ENCODE data around the gene PSMD9. TPM values are rescaled to one million over a fixed set of nuclear protein-coding genes. Genes with fewer than 3 reads are reported as not detected.

The PSMD9 gene
- total and polyA plus RNA-seq, 10 of the 15 experiments (the other 5 are each of a cell fraction or from before 2014, with no cell fraction given), result 14.6 to 152 (median 58.1) TPM

DNA sequence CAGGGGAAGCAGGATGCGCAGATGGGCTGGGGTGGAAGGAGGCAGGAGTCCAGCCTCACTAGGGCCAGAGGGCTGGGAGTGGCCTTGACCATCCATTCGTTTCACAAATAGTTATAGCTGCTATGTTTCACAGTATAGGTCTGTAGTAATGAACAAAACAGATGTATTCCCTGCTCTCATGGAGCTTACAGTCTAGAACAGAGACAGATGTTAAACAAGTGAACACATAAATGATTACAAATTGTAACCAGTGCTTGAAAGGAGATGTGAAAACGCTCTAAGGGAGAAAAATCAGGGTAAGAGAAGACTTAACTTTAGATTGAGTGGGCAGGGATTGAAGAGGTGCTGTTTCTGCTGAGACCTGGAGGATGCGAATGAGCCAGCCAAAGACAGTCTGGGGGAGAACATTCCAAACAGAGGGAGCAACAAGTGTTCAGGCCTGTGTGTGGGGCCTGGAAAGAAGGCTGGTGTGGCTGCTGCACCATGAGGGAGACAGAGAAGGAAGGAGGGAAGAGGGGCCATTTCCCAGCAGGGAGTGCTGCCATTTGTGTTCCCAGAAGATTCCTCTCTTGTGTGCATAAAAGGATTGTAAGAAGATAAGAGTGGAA is 44.4 kb downstream of the PSMD9 start:
- BruUV-seq (replicated peaks), result no TSS peak
- ChIA-PET RAD21 (ENCODE audit: unreplicated experiment) (no interaction called here), CTCF (no interaction called here), POLR2A (no interaction called here), SMC1A (ENCODE audit: uncharacterized antibody, unreplicated experiment) (no interaction called here)
- Histone ChIP-seq H3K4me1 (ENCODE audit: control insufficient read depth, insufficient read depth, low read length) (peaks cover under 1% of the 10 kb centered on the region; the same call in 1 of the 2 replicates), H3K36me3 (ENCODE audit: control insufficient read depth in 2 of 2, insufficient read depth in 2 of 2, low read length in 1 of 2) (no peaks in the 10 kb centered on the region), H4K20me1 (ENCODE audit: control insufficient read depth, insufficient read depth) (no peaks in the 10 kb centered on the region; the same call in 1 of the 2 replicates), H3K27ac (ENCODE audit: control insufficient read depth, insufficient read depth) (no peak overlapping the region), H3K27me3 (replicated peaks in 1 of 2; ENCODE audit: control insufficient read depth in 2 of 2, insufficient read depth in 2 of 2, low read length in 1 of 2) (no peaks in the 10 kb centered on the region), H3K4me2 (ENCODE audit: control insufficient read depth, insufficient read depth) (no peak overlapping the region), H3K9me3 (replicated peaks; ENCODE audit: control insufficient read depth, insufficient read depth, low read length) (no peaks in the 10 kb centered on the region; the same call in 2 of the 3 replicates), H3K79me2 (ENCODE audit: control insufficient read depth, insufficient read depth, low read length) (no peaks in the 10 kb centered on the region), H3K4me3 (no peak overlapping the region), H2AFZ (ENCODE audit: control insufficient read depth, low read depth, low read length) (no peak overlapping the region), H3K9ac (ENCODE audit: control insufficient read depth, insufficient read depth, low read length) (no peak overlapping the region)
- in situ Hi-C loops (cut with MboI) (no loop called here), intact Hi-C loops (cut with micrococcal nuclease; ENCODE audit: unreplicated experiment) (no loop called here)
- DNase-seq (ENCODE audit: low read depth, low spot score), result no peak
- no peak for FAIRE-seq
- ATAC-seq, result no peak
- 58% methylated on average over 4 of the region's 4 CpGs for WGBS (ENCODE audit: insufficient coverage, insufficient replicate concordance, low lambda C conversion rate, missing lambda C conversion rate)
- TF ChIP-seq, protein P1, sequence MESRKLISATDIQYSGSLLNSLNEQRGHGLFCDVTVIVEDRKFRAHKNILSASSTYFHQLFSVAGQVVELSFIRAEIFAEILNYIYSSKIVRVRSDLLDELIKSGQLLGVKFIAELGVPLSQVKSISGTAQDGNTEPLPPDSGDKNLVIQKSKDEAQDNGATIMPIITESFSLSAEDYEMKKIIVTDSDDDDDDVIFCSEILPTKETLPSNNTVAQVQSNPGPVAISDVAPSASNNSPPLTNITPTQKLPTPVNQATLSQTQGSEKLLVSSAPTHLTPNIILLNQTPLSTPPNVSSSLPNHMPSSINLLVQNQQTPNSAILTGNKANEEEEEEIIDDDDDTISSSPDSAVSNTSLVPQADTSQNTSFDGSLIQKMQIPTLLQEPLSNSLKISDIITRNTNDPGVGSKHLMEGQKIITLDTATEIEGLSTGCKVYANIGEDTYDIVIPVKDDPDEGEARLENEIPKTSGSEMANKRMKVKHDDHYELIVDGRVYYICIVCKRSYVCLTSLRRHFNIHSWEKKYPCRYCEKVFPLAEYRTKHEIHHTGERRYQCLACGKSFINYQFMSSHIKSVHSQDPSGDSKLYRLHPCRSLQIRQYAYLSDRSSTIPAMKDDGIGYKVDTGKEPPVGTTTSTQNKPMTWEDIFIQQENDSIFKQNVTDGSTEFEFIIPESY (IDR thresholded peaks at IDR 0.05), result no peak
- TF ChIP-seq, protein P2, sequence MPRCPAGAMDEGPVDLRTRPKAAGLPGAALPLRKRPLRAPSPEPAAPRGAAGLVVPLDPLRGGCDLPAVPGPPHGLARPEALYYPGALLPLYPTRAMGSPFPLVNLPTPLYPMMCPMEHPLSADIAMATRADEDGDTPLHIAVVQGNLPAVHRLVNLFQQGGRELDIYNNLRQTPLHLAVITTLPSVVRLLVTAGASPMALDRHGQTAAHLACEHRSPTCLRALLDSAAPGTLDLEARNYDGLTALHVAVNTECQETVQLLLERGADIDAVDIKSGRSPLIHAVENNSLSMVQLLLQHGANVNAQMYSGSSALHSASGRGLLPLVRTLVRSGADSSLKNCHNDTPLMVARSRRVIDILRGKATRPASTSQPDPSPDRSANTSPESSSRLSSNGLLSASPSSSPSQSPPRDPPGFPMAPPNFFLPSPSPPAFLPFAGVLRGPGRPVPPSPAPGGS (IDR thresholded peaks at IDR 0.05; ENCODE audit: borderline replicate concordance, insufficient read depth, low read depth, low read length, poor library complexity, severe bottlenecking), result no peak
- no peak for TF ChIP-seq PAX5 (IDR thresholded peaks at IDR 0.05; ENCODE audit: borderline replicate concordance, low read depth, low read length)
- TF ChIP-seq SIN3A (IDR thresholded peaks at IDR 0.05; ENCODE audit: low read depth, low read length), result no peak
- no peak for TF ChIP-seq EZH2 (IDR thresholded peaks at IDR 0.05; ENCODE audit: borderline replicate concordance, control insufficient read depth, low read depth, low read length)
- TF ChIP-seq BACH1 (IDR thresholded peaks at IDR 0.05; ENCODE audit: borderline replicate concordance), result no peak

All from GM12878 (cell line).